ENCODE measurements around the gene SH2D3A.
"Not testable (repeated sequence)": the region's sequence is repeated elsewhere in the genome, so short reads cannot be mapped to it uniquely, and the experiment has no call there.

SH2D3A gene

GRCh38 chr19:6719540-6719861 is 47.7 kb downstream of the SH2D3A start:
- no peak for DNase-seq

- no peak for DNase-seq
Observed at GRCh38 chr19:6718741-6719539, 48.3 kb downstream of the SH2D3A start.

- no peak for DNase-seq
Observed at GRCh38 chr19:6718111-6718740, 49.0 kb downstream of the SH2D3A start.

GRCh38 chr19:6717441-6717971 is 49.7 kb downstream of the SH2D3A start:
- no peak for DNase-seq

GRCh38 chr19:6717036-6717435 is 50.2 kb downstream of the SH2D3A start:
- no peak for DNase-seq

GRCh38 chr19:6716610-6716970 is 50.6 kb downstream of the SH2D3A start:
- no peak for DNase-seq

GRCh38 chr19:6714749-6715555 is 52.3 kb downstream of the SH2D3A start:
- DNase-seq = no peak

- DNase-seq = no peak
Observed at GRCh38 chr19:6713773-6714692, 53.2 kb downstream of the SH2D3A start.

- no peak for DNase-seq
Observed at GRCh38 chr19:6712692-6713670, 54.3 kb downstream of the SH2D3A start.

GRCh38 chr19:6712231-6712630 is 55.0 kb downstream of the SH2D3A start:
- no peak for DNase-seq

- no peak for DNase-seq
Observed at GRCh38 chr19:6711605-6712004, 55.6 kb downstream of the SH2D3A start.

- DNase-seq = no peak
Observed at GRCh38 chr19:6711078-6711361, 56.2 kb downstream of the SH2D3A start.

- DNase-seq = no peak
Observed at GRCh38 chr19:6710273-6711077, 56.8 kb downstream of the SH2D3A start.

GRCh38 chr19:6709549-6709948 is 57.7 kb downstream of the SH2D3A start:
- no peak for DNase-seq

GRCh38 chr19:6708913-6709312 is 58.3 kb downstream of the SH2D3A start:
- DNase-seq = not testable (repeated sequence)

- DNase-seq = no peak
Observed at GRCh38 chr19:6708346-6708745, 58.9 kb downstream of the SH2D3A start.

- no peak for DNase-seq
Observed at GRCh38 chr19:6707658-6708018, 59.6 kb downstream of the SH2D3A start.

- DNase-seq = no peak
Observed at GRCh38 chr19:6707011-6707657, 60.1 kb downstream of the SH2D3A start.

- no peak for DNase-seq
Observed at GRCh38 chr19:6706633-6706958, 60.6 kb downstream of the SH2D3A start.

- DNase-seq = no peak
Observed at GRCh38 chr19:6705931-6706632, 61.2 kb downstream of the SH2D3A start.
